Medulla oblongata (tissue), 1 donor: ENCODE measurements around the gene GDPD5.
A peak's percentile ranks its signal among the peaks of the same experiment; 100 is the strongest.

Source experiments
- DNase-seq: peaks from one replicate; pipeline ENCODE4 v3.0.0-alpha.2; 2015; ENCODE audit errors: extremely low spot score

GDPD5 gene

DNA sequence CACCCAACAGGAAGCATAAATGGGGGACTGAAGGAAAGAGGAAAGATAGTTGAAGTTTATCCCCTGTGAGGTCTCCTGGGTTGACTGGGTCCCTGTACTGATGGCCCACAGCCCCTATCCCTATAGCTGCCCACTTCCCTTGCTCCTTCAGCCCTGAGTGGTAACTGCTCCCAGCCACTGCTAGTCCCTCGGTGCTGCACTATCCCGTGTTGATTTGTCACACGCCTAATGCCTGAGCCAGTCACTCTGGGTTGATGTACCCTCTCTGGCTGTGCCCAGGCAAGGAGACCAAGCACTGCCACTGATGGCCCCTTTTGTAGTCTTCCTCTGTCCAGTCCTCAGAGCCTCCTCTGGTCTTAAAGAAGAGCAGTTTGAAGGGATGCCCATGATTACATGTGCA, 9.6 kb downstream of the GDPD5 start:
- no peak for DNase-seq

DNA sequence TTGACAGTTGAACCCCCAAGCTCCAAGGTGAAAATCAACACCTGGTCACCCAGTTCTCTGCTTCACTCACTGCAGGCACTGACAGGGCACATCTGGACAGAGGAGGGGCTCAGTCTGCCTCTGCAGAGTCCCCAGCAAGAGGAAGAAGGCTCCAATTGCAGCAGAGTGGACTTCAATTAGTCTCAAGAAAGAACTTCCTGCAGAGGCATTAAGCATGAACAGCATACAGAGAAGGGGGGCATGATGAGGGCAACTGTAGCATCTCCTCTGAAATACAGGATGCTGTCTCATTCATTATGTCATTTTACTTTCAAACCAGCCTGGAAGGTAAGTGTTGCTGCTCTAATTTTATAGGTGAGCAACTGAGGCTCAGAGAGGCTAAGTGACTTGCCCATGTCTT, 11.1 kb downstream of the GDPD5 start:
- DNase-seq: no peak

DNA sequence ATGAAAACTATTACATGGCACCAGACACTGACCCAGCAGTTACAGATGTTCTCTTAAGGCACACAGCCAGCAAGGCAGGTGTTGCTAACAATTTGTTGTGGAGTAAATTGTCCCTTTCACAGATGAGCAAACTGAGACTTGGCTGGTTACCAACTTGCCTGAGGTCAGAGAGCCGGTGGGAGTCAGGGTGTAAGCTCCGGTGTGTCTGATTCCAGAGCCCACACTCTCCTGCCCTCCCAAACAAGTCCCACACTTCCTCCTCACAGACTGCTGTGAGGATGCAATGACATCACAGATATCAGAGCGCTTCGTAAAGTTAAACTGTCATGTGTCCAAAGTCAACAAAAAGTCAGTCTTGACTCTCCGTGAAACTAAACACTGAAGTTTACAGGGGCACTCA, 12.5 kb downstream of the GDPD5 start:
- DNase-seq: no peak

DNA sequence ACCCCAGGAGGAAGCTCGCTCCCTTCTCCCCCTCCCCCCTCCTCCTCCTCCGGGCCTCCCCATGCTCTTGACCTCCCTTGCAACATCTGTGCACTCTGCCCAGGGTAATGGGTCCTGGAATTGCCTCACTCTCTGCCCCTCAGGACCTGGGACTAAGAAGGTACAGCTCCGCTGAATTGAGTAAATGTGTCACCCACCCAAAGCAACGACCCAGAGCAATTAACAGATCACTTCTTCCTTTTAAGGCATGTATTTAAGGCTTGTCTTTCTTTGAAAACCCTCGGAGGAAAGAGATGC, 15.1 kb downstream of the GDPD5 start:
- no peak for DNase-seq

DNA sequence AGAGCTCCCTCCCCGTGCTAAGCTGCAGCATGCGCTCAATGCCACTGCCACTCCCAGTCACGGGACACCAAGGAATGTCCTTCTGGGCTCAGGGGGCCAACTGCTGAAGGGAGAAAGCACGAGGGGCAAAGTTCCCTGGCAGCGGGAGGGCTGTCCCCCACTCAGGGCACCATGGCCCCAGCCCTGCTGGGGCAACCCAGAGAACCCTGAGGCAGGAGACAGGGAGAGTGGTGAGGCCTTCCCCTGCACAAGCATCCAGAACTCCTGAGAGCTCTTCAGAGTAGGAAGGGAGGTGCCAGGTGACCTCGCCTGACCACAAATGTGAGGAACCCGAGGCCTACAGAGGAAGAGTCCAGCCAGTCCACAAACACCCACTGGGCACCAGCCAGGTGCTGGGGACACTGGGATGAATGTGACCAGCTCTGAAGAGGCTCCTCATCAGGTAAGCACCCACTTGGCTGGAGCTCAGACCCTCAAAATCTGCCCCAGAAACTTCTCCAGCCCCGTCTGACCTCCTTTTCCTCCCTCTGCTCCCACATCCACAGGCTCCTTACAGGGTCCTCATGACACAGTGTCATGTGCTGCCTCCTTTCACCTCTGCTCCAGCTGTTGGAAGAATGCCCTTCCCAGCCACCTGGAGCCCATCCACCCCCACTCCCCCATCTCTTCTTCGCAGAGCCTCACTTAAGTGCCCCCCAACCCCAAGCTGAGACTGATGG, 15.6 kb downstream of the GDPD5 start:
- no peak for DNase-seq

DNA sequence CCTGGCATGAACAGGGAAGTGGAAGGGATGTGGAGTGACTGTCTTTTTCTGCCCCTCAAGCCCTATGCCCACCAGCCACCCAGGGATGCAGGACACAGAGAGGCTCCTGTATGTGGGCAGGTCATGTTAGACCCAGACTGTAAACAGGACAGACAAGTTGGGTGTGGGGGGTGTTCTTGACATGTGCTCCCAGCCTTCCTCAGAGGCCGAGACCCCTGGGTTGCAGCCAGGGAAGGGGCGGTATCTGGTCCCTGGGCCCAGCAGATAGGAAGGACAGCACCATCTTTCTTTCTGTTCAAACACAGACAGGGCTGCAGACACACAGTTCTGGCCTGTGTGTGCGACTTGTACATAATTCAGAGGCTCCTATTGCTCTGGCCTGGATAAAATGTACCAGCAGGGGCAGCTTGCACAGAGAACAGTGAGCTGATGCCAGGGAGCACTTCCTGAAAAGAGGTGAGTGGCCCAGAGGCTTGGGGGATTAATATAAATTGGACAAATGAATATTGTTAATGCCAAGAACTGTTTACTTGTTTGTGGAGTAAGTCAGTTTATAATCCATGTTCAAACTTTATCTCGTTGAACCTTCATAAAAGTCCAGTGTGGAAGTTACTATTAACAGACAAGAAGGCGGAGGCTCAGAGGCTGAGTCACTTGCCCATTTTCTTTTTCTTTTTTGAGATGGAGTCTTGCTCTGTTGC, 16.6 kb downstream of the GDPD5 start:
- DNase-seq: no peak

DNA sequence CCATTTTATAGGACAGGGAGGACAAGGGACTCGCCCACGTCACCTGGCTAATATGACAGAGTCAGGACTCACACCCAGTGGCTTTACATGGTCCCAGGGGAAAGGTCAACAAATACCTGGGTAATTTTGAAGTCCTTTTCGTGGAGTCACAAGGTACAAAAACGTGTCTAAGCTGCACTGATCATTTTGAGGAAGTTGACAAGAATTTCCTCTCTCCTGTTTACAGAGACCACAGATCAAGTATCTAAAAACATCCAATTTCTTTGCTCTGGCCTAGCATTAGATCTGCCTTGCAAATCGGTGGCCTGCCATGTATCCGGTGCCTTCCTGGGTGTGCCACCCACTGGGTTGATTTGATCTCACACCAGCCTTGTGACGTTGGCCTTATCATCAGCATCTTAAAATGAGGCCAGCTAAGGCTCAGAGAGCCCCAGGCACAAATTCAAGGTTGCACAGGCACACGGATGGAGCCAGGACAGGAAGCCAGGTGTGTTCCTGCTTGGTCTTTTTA, 17.6 kb downstream of the GDPD5 start:
- no peak for DNase-seq

DNA sequence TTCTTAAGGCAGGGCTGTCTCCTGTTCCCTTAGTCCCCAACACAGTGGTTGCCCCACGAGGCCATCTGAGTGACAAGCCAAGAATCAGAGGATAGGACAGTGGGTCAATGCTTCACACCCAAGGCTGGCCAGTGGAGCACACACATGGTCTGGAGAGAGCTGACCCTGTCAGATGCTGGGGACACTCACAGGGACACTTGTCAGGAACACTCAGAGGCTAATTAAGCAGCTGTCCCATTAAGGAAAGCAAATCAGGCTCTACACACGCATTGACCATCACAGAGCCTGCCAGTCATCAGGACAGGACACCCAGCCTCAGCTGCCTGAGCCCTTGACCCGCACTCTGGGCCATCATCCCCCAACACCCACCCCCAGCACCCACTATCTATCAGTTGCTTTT, 18.2 kb downstream of the GDPD5 start:
- no peak for DNase-seq

DNA sequence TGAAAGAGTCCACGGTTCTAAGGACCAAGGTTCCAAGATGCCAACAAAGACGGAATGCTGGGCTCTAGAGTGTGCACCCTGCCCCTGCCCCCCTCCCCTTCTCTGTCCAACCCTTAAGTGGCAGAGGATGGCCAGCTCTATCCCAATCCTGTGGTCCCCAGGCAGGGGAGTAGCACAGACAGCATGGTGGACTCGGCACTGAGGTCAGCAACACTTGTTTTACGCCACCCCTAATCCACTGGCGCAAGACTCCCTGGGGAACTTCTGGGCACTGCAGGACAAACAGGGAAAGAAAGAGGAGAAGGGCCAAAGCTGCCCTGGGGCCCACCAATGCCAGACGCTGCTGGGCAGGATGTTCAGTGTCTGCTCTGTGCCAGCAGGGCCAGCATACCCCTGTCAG, 18.9 kb downstream of the GDPD5 start:
- no peak for DNase-seq

DNA sequence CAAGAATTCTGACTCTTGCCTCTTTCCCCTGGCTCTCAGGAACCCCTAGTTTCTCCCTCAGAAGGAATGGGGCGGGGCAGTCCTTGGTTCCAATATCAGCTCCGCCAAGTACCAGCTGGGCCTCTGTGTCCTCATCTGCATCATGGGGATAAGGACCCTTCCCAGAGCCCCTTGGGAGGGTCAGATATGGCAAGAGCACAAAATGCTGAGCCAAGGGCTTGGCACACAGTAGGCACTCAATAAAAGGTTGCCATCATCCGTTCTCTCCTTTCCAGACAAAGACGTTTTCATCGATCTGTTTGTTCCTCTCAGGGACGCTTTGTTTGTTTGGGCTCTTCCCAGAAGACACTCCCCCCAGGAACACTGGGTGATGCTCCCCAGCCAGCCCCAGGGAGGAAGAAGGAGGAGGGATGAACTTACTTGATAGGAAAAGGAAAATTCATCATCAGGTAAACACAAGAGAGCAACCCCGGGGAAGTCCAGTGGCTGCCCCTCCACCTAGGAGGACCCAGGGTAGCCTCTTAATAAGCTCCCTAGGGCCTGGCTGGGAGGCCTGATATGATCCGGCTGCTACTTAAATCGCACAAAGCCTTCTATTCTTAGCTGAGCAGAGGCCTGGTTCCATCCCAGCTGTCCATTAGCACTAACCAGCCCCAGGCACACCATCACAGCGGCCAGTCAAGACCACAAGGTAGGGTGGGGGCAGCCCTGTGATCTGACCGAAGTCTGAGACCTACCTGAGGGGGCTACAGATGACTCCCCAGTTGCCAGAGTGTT, 19.6 kb downstream of the GDPD5 start:
- peak; percentile 33 for DNase-seq

DNA sequence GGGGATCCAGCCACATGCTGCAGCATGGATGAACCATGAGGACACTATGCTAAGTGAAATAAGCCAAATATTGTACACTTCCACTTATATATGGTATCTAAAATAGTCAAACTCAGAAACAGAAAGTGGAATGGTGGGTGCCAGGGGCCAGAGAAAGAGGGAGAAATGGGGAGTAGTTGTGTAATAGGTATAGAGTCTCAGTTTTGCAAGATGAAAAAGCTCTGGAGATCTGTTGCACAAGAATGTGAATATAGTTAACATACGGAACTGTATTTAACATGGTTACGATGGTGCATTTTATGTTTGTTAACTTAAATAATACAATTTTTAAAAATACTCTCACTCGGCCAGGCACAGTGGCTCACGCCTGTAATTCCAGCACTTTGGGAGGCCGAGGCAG, 21.2 kb downstream of the GDPD5 start:
- DNase-seq: no peak

DNA sequence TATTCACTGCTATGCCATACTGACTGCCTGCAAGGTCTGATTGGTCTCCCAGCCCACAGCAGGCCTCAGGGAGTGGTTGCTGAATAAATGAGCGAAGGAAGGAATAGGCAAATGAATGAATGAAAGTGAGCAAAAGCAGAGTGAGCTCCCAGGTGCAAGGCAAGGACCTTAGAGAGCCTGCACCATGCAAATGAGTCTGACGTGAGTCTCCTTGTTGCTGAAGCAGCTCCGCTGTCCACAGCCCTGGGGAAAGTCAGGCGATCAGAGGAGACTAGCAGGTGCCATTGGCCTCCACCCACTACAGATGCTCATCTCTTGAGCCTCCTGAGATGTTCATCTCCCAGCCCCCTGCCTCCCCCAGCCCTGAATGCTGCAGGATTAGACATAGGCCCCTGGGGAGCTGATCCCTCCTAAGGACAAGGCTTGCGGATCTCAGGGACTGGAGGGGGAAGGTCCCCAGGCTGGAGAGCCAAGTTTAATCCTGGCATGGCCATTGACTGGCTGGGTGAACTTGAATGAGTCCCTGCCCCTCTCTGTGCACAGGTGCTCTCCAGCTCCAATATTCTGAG, 22.1 kb downstream of the GDPD5 start:
- no peak for DNase-seq

DNA sequence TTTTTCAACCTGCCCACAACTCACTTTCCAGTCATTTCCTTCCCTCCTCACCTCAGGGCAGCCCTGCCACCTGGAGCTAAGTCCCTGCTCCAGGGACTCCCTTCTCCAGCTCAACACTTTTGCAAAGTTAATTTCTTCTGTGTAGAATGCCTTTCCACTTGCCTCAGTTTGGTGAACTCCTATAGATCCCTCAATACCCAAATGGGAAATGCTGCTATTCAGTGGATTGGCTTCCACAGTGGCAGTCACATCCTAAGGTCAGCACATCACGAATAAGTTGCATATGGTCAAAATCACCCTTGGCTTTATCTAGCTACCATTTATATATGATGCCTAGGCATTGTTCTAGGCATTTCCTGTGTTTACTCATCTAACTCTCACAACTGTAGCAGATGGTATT, 23.6 kb downstream of the GDPD5 start:
- no peak for DNase-seq

DNA sequence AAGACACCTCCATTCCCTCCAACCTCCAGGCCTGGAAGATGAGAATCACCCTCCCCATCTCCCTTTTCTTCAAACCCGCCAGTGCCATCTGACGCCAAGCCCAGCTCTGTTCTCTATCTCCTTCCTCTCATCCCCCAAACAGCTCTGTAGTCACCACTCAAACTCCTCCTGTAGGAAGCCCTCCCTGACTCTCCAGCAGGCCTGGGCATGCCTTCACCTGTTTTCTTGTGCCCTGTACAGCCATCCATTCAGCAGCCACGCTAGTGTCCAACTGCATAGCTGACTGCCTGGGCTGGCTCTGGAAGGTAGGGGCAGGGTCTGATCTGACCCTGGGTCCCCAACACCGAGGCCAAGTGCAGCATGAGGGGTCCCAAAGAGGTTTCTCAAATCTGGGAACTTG, 25.0 kb downstream of the GDPD5 start:
- no peak for DNase-seq

DNA sequence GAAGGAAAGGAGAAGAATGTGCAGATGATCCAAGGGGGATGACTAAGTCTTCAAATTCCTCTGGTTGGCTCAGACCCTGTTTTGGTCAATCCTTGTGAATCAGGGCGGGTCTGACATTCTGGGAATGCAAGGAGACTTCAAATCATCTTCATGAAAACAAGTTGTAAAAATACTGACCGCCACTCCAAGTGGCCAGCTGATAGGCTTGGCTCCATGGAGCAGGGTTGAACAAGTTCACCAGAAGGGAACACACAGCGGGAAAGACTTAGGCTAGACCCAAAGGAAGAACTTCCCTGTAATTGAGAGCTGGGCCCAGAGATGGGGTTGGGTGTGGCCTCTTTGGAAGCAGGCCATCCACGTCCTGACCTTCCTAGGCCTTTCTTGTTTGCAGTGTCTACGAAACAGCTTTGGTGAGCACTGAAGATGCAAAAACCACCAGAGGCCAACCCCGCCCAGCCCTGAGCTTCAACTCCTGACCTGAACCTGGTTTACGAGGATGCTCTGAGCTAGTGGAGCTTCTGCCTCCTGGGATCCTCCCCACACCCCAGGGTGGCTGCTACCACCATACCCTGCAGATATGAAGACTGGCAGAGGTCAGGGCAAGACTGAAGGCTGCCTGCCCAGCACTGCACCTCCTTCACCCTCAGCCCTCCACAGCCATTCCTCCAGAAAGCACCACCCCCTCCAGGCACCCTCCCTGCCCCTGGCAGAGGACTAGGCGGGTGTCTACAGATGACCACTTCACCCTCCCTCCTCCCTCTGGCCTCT, 26.1 kb downstream of the GDPD5 start:
- DNase-seq: no peak

DNA sequence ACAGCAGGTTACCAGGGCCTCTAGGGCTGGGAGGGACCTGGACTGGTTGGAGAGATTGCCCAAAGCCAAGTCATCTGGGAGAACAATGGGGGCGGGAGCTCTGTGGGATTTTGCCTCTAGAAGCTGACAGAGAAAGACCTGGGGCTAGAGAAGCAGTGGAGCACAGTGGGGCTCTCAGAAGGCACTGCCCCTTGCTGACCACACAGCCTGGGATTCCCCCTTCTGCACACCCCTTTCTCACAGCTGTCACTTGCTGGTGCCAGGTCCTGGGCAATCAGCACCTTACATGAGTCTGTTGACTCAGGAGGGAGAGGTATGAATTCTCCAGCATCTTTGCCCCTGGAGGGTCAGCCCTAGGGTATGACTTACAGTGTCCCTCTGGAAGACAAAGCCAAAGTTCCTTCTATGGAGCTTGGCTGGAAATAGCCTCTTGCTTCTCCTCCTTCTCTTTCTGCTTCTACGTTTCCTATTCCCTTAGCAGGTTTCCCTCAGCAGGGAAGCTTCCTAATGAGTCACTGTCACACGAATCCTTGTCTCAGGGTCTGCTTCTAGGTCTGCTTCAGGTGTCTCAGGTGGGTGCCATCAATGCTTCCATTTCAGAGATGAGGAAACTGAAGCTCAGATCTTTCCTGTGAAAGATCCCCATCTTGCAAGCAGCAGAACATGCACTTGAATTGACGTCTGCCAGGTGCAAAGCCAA, 27.0 kb downstream of the GDPD5 start:
- DNase-seq: no peak

DNA sequence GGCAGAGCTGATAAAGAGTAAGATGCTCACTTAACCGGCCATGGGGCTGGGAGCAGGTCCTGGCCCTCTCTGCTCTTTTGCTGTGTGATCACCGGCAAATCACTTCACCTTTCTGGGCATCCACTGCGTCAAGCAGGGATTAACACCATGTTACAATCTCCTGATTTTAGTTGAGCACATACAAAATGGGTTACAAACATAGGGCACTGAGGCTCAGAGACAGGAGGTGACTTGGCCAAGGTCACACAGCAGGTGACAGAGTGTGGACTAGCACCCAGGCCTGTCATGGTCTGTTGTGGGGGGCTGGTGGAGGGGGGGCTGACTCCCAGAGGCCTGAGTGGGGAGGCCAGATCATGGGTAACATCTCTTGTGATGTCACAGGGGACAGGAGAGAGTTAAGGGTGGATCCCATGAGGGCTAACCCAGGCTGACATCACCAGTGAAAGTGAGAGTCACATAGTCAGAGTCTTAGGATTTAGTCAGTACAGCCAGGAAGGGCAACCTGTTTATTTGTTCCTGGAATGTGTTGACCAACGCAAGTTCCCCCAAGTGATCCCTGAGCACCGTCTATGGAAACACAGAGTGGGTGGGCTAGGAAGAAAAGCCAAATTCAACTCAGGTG, 27.8 kb downstream of the GDPD5 start:
- DNase-seq: no peak

DNA sequence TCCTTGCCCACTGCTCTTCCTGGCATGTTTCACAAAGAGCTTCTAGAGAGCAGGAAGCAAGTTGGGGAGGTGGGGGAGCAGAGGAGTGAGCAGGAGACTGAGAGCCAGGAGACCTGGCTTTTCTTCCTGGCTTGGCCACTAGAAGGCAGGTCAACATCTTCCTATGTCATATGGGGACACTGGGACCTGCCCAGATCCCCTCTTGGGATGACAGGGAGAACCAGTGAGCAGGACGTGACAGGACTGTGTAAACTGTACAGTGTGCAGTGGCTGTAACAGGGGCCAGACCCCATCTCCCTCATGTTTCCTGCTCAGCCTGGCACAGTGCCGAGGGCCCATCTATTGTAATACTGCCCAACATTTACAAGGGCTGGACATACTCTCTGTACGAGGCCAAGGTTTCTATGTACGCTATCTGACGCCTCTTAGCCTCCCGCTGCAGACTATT, 29.4 kb downstream of the GDPD5 start:
- no peak for DNase-seq

DNA sequence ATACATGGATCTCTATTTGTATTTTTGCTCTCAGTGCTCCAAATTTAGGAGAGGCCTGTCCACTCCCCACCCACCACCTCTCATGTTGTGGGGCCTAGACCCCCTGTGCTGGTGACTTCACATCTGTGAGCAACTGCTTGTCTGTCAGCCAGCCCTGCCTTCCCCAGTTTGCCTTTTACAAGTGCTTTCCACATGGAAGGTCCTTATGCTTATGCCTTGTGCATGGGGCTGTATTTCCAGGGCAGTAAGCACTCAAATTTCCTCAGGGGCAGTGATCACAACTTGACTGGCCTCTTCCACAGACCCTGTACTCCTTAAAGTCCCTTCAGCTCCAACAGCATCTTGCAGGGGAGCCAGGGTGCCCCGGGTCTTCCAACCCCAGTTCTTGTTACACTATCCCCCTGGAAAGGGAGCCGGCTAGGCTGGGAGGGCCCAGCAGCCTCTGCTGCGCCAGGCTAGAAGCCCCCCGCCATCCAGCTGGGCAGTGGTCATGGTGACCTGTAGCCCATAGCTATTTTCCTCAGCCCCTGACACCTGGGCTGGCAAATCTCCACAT, 29.9 kb downstream of the GDPD5 start:
- no peak for DNase-seq

DNA sequence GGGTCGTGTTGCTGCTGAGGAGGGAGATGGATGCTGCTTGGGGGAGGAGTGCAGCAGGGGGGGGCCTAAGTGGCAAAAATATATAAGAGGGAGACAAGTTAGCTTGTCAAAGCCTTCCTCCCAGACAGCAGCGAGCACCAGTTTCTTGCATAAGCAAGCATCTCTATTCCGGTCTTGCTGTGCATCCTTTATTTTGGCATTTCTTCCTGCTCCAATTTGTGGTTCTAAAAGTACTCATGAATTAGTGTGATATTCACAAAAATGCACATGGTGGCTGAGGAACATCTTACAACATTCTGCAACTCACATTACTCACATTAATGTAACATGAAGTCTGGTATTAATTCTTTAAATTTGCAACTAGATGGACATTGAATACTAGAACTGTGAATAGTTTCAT, 32.1 kb downstream of the GDPD5 start:
- DNase-seq: no peak
